Activated CD4-positive, alpha-beta memory T cell treated with anti-CD3 and anti-CD28 coated beads for 36 hours (primary cell): ENCODE results near the gene KRT79. TPM values are rescaled to one million over a fixed set of nuclear protein-coding genes. Genes with fewer than 3 reads are reported as not detected.

Source experiments
- CTCF ChIA-PET: fragments of 350-600 bp; sonication (Branson Sonifier 250); formaldehyde crosslinking; loops from one replicate; lab custom pipeline; 2021; ENCODE audit warnings: antibody characterized with exemption, inconsistent platforms; lab: Charles Lee
- POLR2A ChIA-PET: fragments of 350-600 bp; sonication (Branson Sonifier 250); formaldehyde crosslinking; loops from one replicate; lab custom pipeline; 2021; ENCODE audit warnings: antibody characterized with exemption; lab: Charles Lee
- DNase-seq: peaks from one replicate; pipeline ENCODE4 v3.0.0-alpha.2; 2020
- H3K27ac Mint-ChIP-seq: one replicate; pipeline ENCODE4 v1.8.0; 2021; ENCODE audit warnings: mixed read lengths
- H3K27me3 Mint-ChIP-seq: one replicate; pipeline ENCODE4 v1.8.0; 2021; ENCODE audit warnings: mixed read lengths
- H3K36me3 Mint-ChIP-seq: one replicate; pipeline ENCODE4 v1.8.0; 2021; ENCODE audit warnings: mixed read lengths
- H3K4me1 Mint-ChIP-seq: one replicate; pipeline ENCODE4 v1.8.0; 2021; ENCODE audit warnings: low read depth, mixed read lengths
- H3K4me3 Mint-ChIP-seq: one replicate; pipeline ENCODE4 v1.8.0; 2021; ENCODE audit warnings: mild to moderate bottlenecking, mixed read lengths
- H3K9me3 Mint-ChIP-seq: one replicate; pipeline ENCODE4 v1.8.0; 2021; ENCODE audit warnings: mixed read lengths
- intact Hi-C: fragments of 100-400 bp; cut with micrococcal nuclease; formaldehyde crosslinking; loops from one replicate; pipeline ENCODE4 v1.15.1; 2023
- total RNA-seq, 2 experiments: library from RNA; stranded (reverse); gene quantifications; one replicate each; pipeline ENCODE4 v1.2.3, GENCODE V29; 2021

KRT79 gene
- total RNA-seq, 2 experiments from 2014 or later = not detected

DNA sequence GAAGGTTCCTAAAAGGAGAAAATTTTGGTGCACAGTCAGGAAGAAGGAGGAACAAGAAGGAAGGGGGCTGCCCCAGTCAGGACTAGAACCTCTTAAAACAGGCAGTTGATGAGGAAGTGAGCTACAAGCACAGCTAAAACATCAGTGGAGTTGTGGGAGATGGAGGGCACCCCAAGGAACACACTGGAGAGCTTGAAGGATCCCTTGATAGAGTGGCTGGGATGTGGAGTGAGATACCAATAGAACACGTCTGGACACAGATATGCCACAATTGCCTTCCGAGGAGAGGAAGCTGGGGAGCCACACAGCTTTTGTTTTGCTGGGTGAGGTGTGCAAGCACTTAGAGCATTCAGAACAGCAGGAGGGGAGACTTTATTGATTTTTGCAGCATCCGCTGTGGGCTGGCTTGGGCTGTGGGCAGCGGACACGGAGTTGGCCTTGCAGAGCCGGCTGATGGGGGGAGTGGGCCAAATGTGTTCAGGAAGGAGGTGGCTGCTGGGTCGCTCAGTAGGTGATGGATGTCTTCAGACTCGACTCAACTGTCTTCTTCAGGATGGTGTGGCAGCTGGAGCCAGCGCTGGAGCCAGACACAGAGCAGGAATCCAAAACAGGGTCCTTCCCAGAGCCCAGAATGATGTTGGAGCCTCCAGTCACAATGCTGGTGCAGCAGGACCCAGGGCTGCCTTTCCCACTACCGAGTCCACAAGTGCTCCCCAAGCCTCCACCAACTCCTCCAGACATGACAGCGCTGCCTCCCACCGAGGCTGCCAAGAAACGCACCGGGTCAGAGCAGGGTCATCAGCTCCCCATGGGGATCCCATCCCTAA lies 4.7 kb upstream of the KRT79 start:
- H3K4me3 Mint-ChIP-seq = no peak overlapping the region
- H3K36me3 Mint-ChIP-seq = no peaks in the 10 kb centered on the region
- no peaks in the 10 kb centered on the region for H3K9me3 Mint-ChIP-seq
- H3K4me1 Mint-ChIP-seq = peaks cover 22% of the 10 kb centered on the region
- H3K27me3 Mint-ChIP-seq = peaks cover 15% of the 10 kb centered on the region
- ChIA-PET CTCF (no interaction called here), POLR2A (no interaction called here)
- H3K27ac Mint-ChIP-seq = no peak overlapping the region
- no peak for DNase-seq
- intact Hi-C loops = no loop called here

DNA sequence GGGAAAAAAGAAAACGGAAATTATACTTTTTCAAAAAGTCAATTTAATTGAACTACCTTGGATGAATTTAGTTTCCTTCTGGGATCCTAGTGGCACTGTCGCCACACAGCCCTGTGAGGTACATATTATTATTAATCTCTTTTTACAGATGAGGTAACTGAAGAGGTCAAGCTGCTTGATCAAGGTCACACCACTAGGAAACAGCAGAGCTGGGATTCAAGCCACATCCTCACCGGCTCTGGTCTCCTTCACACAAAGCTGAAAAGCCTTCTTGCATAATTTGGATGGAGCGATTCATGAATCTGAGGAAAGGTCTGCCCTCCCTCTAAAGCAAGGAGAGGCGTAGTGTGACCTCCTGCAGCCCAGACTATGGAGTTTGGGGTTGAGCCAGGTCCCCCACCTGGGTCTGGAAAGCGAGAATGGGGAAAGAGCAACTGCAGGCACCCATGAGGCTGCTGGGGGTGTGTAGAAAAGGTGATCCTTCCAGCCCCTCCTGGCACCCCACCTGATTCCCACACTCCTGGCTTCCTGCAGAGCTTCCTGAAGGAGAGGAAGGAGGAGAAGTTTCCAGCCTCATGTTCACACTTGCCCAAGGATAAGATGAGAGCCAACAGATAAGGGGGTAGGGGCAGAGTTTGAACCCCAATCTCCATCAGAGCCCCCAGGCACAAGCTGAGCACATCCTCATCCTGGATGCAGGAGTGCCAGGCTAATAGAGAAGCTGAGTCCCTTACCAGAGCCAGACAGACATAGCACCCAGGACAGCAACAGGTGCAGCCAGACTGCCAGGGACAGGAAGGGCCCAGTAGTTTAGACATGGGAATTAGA lies 3.9 kb upstream of the KRT79 start:
- Mint-ChIP-seq H3K36me3 (no peaks in the 10 kb centered on the region), H3K27me3 (peaks cover 15% of the 10 kb centered on the region), H3K4me3 (no peak overlapping the region), H3K4me1 (peaks cover 22% of the 10 kb centered on the region), H3K9me3 (no peaks in the 10 kb centered on the region), H3K27ac (no peak overlapping the region)
- ChIA-PET POLR2A (no interaction called here), CTCF (no interaction called here)
- intact Hi-C loops = no loop called here
- DNase-seq = no peak

DNA sequence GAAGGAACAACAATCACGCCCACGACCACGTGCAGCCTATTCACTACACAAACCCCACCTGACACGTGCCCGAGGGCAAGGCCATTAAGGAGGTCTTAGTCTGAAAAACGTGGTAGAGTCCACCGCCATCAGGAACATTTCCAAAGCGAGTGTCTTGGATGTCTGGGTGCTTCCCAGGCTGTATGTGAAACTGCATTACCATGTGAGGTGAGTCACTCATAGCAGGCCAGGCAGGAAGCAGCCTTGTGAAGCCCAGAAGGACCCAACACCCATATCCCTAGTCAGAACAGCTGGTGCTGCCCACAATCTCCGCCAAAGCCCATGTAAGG lies 3.3 kb upstream of the KRT79 start:
- Mint-ChIP-seq H3K9me3 (no peaks in the 10 kb centered on the region), H3K36me3 (no peaks in the 10 kb centered on the region), H3K4me1 (peaks cover 22% of the 10 kb centered on the region), H3K27me3 (peaks cover 15% of the 10 kb centered on the region), H3K4me3 (no peak overlapping the region), H3K27ac (no peak overlapping the region)
- ChIA-PET CTCF (no interaction called here), POLR2A (no interaction called here)
- intact Hi-C loops = no loop called here
- DNase-seq = peak; percentile 12

DNA sequence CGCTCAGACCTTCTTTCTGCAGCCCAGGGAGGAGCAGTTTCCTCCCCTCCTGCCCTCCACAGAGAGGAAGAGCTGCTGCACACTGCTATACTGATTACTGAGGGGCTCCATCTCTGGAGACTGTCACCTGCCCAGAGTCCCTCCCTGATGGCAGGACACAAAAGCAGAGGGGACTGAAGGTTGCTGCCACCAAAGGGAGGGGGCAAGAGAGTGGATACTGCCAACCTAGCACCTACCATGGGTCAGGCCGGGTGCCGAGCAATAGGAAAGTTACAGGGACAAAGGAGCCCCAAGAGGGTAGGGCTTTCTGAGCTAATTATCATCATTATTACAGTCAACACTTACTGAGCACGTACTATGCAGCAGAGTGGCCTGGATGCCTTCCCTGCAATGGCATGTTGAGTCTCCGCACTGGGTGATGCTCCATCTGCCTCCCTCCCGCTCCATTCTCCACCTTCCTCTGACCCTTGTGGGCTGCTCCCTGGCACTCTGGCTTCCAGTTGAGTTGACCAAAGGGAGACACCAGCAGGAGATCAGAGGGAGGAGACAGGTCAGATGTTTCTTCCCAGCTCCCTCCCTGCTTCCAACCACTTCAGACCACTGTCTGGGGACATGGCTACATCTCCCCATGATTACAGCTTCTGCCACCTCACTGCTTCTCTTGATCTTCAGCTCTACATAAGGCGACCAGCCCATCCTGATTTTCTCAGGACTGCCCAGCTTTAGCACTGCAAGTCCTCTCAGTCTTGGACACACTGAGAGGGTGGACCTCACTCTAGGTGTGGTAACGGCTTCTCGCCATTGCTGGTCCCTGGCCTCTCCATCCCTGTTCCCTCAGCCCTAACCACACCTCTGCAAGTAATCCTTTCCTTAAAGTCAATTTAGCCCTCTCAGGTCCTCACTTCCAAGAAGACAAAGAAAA lies 2.6 kb upstream of the KRT79 start:
- ChIA-PET POLR2A (no interaction called here), CTCF (interaction anchor here (1.0 kb wide), 1 partner anchor 29 kb away, joined by 3 read pairs; no protein-coding TSS in a partner anchor)
- H3K27ac Mint-ChIP-seq = no peak overlapping the region
- no peaks in the 10 kb centered on the region for H3K36me3 Mint-ChIP-seq
- intact Hi-C loops = no loop called here
- DNase-seq = no peak
- no peak overlapping the region for H3K4me3 Mint-ChIP-seq
- peaks cover 15% of the 10 kb centered on the region for H3K27me3 Mint-ChIP-seq
- H3K9me3 Mint-ChIP-seq = no peaks in the 10 kb centered on the region
- H3K4me1 Mint-ChIP-seq = peaks cover 22% of the 10 kb centered on the region

DNA sequence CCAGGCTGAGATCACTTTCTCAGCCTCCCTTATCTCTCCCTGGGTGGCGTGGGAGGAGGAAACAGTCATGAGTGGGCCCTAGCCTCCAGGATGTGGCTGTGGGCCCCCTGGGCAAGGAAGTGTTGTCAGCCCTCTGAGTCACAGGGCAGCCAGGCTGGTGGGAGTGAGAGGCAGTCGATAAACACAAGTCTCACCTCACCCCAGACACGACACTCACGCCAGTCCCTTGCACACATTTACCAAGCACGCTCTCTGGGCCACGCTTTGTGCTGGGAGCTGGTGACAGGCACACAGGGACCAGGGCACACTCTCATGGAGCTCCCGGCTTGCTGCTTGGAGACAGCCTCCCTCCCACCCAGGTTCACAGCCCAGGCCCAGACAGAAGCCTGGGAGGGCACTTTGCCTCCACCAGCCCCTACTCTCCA lies 1.9 kb upstream of the KRT79 start:
- Mint-ChIP-seq H3K4me1 (peaks cover 22% of the 10 kb centered on the region), H3K27ac (no peak overlapping the region), H3K36me3 (no peaks in the 10 kb centered on the region), H3K27me3 (peaks cover 15% of the 10 kb centered on the region), H3K9me3 (no peaks in the 10 kb centered on the region), H3K4me3 (no peak overlapping the region)
- DNase-seq = peak; percentile 77
- intact Hi-C loops = no loop called here
- CTCF ChIA-PET = interaction anchor here (1.0 kb wide), 1 partner anchor 30 kb away, joined by 3 read pairs; no protein-coding TSS in a partner anchor
- POLR2A ChIA-PET = no interaction called here

DNA sequence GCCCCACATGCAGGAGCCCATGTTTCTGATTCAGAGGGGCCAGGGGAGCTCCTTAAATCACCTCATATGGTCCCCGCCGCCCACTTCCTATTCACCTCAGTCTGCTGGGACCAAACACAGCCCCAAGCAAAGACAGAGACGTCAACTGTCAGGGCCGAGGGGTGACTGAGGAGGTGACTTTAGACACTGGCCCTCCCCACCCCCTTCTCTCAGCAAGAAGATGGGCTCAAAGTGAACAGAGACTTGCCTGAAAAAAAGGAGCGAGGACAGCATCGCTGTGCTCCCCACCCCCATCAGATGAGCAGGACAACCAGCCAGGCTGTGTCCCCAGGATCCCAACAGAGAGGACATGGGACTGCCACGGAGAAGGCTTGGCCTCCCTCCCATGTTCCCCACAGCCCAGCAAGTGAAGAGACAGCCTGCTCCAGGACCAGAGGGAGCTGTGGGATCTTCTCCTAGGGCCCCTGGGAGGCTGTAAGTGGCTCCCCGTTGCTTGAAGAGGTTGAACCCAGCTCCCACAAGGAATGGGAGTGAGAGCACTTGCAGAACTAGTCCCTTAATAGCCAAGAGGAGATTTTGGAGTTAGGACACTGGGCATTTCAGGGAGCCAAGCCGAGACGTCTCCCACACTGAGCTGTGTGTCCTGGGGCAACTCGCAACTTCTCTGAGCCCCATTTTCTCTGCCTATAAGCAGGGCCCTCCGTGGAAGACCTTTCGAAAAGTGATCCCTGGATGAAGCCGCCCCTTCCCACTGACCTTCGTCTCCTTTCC lies 1.3 kb upstream of the KRT79 start:
- no peaks in the 10 kb centered on the region for H3K9me3 Mint-ChIP-seq
- H3K27me3 Mint-ChIP-seq = peaks cover 15% of the 10 kb centered on the region
- H3K4me3 Mint-ChIP-seq = no peak overlapping the region
- intact Hi-C loops = no loop called here
- DNase-seq = no peak
- ChIA-PET POLR2A (no interaction called here), CTCF (no interaction called here)
- H3K4me1 Mint-ChIP-seq = peaks cover 22% of the 10 kb centered on the region
- H3K27ac Mint-ChIP-seq = no peak overlapping the region
- no peaks in the 10 kb centered on the region for H3K36me3 Mint-ChIP-seq

DNA sequence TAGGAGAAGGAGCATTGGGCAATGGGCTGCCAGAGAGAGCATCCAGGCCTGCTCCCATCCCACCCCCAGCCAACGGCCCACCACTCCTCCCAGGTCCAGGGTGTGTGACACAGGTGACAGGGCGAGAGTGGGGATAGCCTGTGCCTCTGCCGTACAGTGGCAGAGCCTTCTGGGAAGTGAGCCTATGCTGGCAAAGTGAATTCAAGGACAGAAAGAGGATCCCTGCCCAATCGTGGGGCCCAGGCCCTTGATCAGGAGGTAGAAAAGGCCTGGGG lies 553 bp upstream of the KRT79 start:
- no peak overlapping the region for H3K27ac Mint-ChIP-seq
- POLR2A ChIA-PET = no interaction called here
- H3K4me1 Mint-ChIP-seq = peaks cover 22% of the 10 kb centered on the region
- H3K4me3 Mint-ChIP-seq = no peak overlapping the region
- no peak for DNase-seq
- CTCF ChIA-PET = no interaction called here
- H3K36me3 Mint-ChIP-seq = no peaks in the 10 kb centered on the region
- no peaks in the 10 kb centered on the region for H3K9me3 Mint-ChIP-seq
- H3K27me3 Mint-ChIP-seq = peaks cover 15% of the 10 kb centered on the region
- intact Hi-C loops = no loop called here

DNA sequence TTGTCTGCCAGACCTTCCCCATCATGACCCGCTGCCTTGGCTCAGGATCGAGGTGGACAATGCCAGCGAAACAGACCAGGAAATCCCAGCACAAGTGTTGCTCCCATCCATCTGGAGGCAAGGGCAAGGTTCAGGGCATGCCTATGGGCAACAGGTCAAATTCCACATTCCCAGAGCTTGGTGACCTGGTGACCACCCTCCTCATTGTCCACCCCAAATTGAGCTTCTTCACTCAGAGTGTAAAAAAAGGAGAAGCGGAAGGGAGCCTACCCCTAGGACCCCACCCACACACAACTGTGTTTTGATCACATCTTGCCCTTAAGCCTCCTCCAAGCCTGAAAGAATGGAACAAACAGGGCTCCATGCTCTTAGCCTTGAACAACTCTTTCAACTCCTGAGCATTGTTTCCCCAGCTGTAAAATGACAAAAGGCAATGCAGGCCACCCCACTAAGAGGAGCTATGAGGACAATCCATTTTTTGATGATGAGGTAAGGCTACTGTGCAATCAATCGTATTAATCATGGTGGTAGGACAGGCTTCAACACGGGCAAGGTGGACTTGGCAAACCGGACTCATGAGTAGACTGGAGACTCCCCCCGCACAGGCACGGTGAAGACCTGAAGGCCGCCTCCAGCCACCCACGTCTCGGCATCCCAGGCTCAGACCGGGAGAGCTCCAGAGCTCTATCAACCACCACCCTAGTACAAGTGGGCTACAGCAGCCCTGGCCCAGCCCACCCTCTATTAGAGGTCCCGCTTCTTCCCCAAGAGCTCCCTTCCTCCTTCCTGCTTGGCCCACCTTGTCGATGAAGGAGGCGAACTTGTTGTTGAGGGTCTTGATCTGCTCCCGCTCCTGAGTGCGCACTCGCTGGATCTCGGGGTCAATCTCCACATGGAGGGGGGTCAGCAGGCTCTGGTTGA lies 866 bp downstream of the KRT79 start:
- H3K4me3 Mint-ChIP-seq = no peak overlapping the region
- no peaks in the 10 kb centered on the region for H3K9me3 Mint-ChIP-seq
- no peak for DNase-seq
- H3K27ac Mint-ChIP-seq = no peak overlapping the region
- no peaks in the 10 kb centered on the region for H3K36me3 Mint-ChIP-seq
- intact Hi-C loops = no loop called here
- peaks cover 9% of the 10 kb centered on the region for H3K27me3 Mint-ChIP-seq
- ChIA-PET CTCF (interaction anchor here (1.5 kb wide), 1 partner anchor 46 kb away, joined by 3 read pairs; no protein-coding TSS in a partner anchor), POLR2A (no interaction called here)
- H3K4me1 Mint-ChIP-seq = peaks cover 22% of the 10 kb centered on the region

DNA sequence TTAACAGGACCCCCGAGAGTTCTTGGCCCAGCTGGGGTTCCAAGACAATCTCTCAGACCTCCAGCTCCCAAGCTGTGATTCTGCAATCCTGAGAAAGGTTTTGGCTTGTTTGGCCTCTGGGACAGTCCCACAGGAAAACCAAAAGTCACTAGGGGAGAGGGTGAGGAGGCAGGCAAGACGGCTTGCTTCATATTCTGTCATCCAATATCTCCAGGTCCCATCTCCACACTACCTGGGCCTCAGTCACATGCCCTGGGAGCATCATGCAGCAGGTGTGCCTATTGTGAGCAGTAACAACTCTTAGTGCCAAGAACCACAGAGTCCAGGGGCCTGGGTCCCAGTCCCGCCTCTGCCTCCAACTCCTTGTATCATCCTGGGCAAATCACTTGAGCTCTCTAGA lies 1.7 kb downstream of the KRT79 start:
- Mint-ChIP-seq H3K9me3 (no peaks in the 10 kb centered on the region), H3K4me1 (peaks cover 19% of the 10 kb centered on the region), H3K36me3 (no peaks in the 10 kb centered on the region), H3K27me3 (peaks cover 6% of the 10 kb centered on the region), H3K27ac (no peak overlapping the region), H3K4me3 (no peak overlapping the region)
- ChIA-PET POLR2A (no interaction called here), CTCF (interaction anchor here (0.9 to 1.5 kb wide), 2 partner anchors 47 kb away, joined by 3 to 5 read pairs; no protein-coding TSS in a partner anchor)
- no peak for DNase-seq
- intact Hi-C loops = no loop called here

DNA sequence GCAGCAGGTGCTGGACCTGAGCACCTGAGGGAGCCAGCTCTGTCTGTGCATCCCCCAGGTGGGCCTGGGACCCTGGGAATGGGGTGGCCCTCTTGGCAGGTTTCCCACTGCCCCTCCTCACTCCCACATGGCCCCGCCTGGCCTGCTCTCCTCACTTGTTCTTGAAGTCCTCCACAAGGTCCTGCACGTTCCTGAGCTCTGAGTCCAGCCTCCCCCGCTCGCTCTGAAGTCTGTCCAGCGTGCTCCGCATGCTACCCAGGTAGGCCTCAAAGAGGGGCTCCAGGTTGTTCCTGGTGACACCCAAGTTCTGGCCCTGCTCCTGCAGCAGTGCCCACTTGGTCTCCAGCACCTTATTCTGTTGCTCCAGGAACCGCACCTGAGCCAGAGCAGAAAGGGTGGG lies 2.9 kb downstream of the KRT79 start:
- no peaks in the 10 kb centered on the region for H3K9me3 Mint-ChIP-seq
- POLR2A ChIA-PET = no interaction called here
- CTCF ChIA-PET = no interaction called here
- H3K36me3 Mint-ChIP-seq = no peaks in the 10 kb centered on the region
- H3K27ac Mint-ChIP-seq = no peak overlapping the region
- DNase-seq = no peak
- H3K4me1 Mint-ChIP-seq = peaks cover 10% of the 10 kb centered on the region
- no peaks in the 10 kb centered on the region for H3K27me3 Mint-ChIP-seq
- intact Hi-C loops = no loop called here
- H3K4me3 Mint-ChIP-seq = no peak overlapping the region
